Fibroblast of peridontal ligament (primary cell): ENCODE results near the gene MRPS14.
"Not testable (repeated sequence)": the region's sequence is repeated elsewhere in the genome, so short reads cannot be mapped to it uniquely, and the experiment has no call there.

ENCODE experiments used
- DNase-seq: peaks from one replicate; pipeline ENCODE4 v3.0.0-alpha.2; 2010; ENCODE audit errors: extremely low read depth

The MRPS14 gene

GRCh38 chr1:175023043-175023921 lies at the start of gene MRPS14:
Gene MRPS14 (minus strand): TSS chr1:175023425. CDS start chr1:175023408, 17 bp downstream.
- DNase-seq, result peak; percentile 99

- DNase-seq, result peak; percentile 92
These were observed 49.1 kb upstream of the MRPS14 start for GRCh38 chr1:175072099-175072951.

DNA sequence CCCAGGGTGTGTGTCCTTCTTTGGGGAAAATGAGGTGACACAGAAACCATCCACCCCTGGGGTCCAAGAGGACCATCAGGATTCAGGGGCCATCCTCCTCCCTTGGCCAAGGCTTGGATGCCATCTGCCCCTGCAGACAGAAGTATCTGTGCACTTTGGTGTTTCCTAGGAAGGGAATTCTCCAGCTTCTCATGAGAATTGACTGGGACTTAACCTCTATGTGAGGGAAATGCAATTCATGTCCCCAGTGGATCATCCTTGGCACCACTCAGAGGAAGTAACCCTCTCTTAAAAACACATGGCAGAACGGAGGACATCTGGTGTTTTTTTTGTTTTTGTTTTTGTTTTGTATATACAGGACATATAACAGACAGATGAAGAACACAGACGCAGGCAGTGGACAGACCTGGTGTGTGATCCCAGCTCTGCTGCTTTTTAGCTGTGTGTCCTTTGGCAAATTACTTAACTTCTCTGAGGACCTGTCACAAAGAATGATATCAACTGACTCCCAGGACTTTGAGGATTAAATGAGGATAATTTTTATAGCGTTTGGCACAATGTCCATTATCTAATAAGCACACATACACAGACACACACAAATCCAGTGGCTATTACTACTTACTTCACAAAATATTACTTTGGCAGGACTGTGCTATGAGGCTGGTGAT lies 48.2 kb upstream of the MRPS14 start:
- no peak for DNase-seq

GRCh38 chr1:175070818-175071217 lies 47.6 kb upstream of the MRPS14 start:
- no peak for DNase-seq

- DNase-seq, result no peak
These were observed 44.3 kb upstream of the MRPS14 start, which contains the start of gene TNN for GRCh38 chr1:175067362-175068106. Gene TNN (plus strand): TSS chr1:175067833. CDS start chr1:175077419, 9,586 bp downstream.

- no peak for DNase-seq
These were observed 39.6 kb upstream of the MRPS14 start for GRCh38 chr1:175062858-175063257.

- DNase-seq, result no peak
These were observed 39.1 kb upstream of the MRPS14 start for GRCh38 chr1:175062339-175062738.

- DNase-seq, result no peak
These were observed 31.5 kb upstream of the MRPS14 start for GRCh38 chr1:175054736-175055135.

DNA sequence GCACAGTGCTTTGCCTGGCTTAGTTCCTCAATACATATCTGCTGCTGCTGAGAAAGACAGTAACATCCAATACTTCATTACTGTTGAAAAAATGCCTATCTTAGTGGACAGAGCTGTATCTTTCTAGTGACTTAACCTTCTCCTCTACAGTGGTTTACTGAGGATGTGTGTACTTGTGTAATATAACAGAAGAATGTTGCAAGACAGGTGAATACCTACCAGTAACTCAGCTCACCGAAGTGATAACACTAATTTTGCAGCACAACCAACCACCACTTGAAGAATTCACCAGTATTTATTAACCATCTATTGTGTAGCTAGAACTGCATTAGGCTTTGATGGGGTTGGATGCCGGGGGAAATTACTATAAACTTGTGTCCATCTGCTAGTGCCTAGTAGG lies 27.8 kb upstream of the MRPS14 start:
- no peak for DNase-seq

DNA sequence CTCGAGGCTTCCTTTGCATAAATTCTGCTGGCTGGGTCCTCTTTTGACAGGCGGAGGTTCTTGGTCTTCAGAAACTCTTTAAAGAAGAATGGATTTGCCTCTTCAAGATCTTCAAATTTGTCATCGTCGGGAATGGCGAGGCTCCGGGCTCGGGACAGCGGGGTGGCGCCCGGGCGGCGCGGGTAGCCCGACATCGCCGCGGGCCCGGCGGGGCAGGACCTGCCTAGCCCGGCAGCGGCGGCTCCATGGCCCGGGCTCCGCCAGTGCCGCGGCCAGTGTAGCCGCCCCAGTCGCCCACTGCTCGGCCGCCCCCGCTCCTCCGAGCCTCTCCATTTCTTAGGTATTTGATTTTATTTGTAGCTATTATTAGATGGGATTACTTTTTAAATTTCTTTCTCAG lies 22.3 kb upstream of the MRPS14 start:
- no peak for DNase-seq

GRCh38 chr1:175045097-175045496 lies 21.9 kb upstream of the MRPS14 start:
- DNase-seq, result no peak

- not testable (repeated sequence) for DNase-seq
These were observed 21.4 kb upstream of the MRPS14 start for GRCh38 chr1:175044591-175044990.

GRCh38 chr1:175043824-175044223 lies 20.6 kb upstream of the MRPS14 start:
- no peak for DNase-seq

DNA sequence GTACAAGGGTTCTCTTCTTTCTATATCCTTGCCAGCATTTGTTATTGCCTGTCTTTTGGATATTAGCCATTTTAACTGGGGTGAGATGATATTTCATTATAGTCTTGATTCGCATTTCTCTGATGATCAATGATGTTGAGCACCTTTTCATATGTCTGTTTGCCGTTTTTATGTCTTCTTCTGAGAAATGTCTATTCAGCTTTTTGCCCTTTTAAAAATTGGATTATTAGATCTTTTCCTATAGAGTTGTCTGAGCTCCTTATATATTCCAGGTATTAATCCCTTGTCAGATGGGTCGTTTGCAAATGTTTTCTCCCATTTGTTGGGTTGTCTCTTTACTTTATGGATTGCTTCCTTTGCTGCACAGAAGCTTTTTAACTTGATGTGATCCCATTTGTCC lies 19.4 kb upstream of the MRPS14 start:
- no peak for DNase-seq

DNA sequence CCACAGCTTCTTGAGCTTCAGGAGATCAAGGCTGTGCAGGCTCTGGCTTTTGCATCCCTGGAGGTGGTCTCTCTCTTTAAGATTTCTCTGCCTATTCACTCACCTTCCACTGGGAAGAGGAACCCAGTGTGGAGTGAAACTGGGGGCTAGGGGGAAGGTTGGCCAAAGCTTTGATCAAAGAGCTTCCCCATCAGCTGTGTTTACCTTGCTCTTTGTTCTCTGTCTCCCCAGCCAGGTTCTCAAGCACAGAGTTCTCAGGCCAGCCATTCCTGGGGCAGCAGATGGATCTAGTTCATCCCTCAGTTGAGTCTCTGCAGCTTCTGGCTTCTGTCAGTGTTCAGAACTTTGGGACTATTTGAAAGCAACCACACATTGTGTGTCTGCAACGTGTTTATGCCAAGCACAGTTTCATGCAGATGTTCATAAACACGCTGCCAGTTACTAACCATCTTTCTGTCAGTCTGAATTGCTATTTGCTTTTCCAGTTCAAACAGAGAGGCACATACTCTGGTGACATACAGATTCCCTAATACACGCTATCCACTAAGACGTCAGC lies 17.2 kb upstream of the MRPS14 start:
- no peak for DNase-seq

DNA sequence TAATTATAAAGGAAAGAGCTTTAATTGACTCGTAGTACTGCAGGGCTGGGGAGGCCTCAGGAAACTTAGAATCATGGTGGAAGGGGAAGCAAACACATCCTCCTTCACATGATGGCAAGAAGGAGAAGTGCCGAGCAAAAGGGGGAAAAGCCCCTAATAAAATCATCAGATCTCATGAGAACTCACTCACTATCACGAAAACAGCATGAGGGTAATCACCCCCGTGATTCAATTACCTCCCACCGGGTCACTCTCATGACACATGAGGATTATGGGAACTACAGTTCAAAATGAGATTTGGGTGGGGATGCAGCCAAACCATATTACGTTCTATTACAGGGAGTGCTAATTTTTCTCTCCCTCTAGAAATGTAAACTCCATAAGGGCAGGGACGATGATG lies 14.2 kb upstream of the MRPS14 start:
- DNase-seq, result no peak

DNA sequence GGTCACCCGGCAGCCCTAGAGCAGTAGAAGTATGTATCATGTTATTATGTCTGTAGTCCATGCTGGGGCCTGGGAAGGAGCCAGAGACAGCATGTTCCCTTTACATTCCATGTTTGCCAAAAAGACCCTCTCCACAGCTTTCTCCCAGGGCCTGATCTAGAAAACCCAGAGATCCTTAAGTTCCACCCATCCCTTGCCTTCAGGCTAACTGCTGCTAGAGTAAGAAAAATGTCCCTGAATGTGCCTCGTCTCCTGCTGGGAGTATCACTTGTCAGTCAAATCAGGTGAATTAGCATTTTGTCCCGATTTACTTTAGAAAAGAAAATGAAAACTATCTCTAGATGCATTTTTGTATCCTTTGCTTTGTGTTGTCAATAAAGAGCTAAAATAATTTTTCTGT lies 13.3 kb upstream of the MRPS14 start:
- no peak for DNase-seq

- no peak for DNase-seq
These were observed 12.6 kb upstream of the MRPS14 start for GRCh38 chr1:175035865-175036264.

DNA sequence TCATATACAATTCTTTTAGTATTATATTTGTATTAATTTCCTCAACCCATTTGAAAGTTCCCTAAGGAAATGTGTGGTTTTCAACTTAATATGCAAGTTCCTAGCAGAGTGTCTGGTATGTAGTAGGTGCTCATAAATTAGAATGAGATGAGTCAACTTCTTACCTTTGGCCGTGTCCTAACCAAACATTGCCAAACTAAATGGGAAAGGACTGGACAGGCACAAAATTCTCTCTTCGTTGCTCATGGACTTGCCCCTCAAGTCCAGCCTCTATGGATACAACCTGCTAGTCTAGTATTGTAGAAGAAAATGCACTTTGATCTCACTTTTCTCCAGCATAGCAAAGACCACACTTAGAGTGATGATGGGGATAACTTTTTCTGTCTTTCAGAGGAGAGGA lies 11.6 kb upstream of the MRPS14 start:
- no peak for DNase-seq

- DNase-seq, result no peak
These were observed 10.7 kb upstream of the MRPS14 start for GRCh38 chr1:175033953-175034352.

GRCh38 chr1:175024773-175025172 lies 1.5 kb upstream of the MRPS14 start:
- no peak for DNase-seq
